IPS-18a (cell line): ENCODE results near the gene SPAM1.
"Not testable (repeated sequence)": the region's sequence is repeated elsewhere in the genome, so short reads cannot be mapped to it uniquely, and the experiment has no call there.

Experiments used
- H3K27ac ChIP-seq: one replicate; pipeline ENCODE4 v1.5.1; 2013; ENCODE audit warnings: low read length
- H3K27me3 ChIP-seq: one replicate; pipeline ENCODE4 v1.6.1; 2013; ENCODE audit warnings: mild to moderate bottlenecking, low read length; ENCODE audit not compliant: control insufficient read depth, insufficient read depth
- H3K36me3 ChIP-seq: one replicate; pipeline ENCODE4 v1.6.1; 2013; ENCODE audit warnings: low read depth, low read length; ENCODE audit not compliant: control insufficient read depth
- H3K4me1 ChIP-seq: one replicate; pipeline ENCODE4 v1.6.1; 2013; ENCODE audit warnings: low read depth, low read length; ENCODE audit not compliant: control insufficient read depth
- H3K4me3 ChIP-seq: one replicate; pipeline ENCODE4 v1.5.1; 2013; ENCODE audit warnings: low read length
- H3K9ac ChIP-seq: one replicate; pipeline ENCODE4 v1.6.1; 2013; ENCODE audit warnings: mild to moderate bottlenecking, low read length, moderate library complexity
- H3K9me3 ChIP-seq: one replicate; pipeline ENCODE4 v1.6.1; 2013; ENCODE audit warnings: low read depth, low read length; ENCODE audit not compliant: control insufficient read depth

Gene SPAM1

GRCh38 chr7:123924941-123925340 lies at the start of gene SPAM1:
SPAM1 (plus strand) TSS chr7:123925241; CDS start chr7:123953571, 28,330 bp downstream.
- H3K9ac ChIP-seq: no peak within 1 kb of the TSS
- no peak within 1 kb of the TSS for H3K27ac ChIP-seq
- H3K9me3 ChIP-seq: no peaks in the 10 kb centered on the region

GRCh38 chr7:123876557-123877256 lies 48.3 kb upstream of the SPAM1 start:
- Histone ChIP-seq H3K4me1 (no peaks in the 10 kb centered on the region), H3K36me3 (no peaks in the 10 kb centered on the region), H3K9ac (no peak overlapping the region), H3K27ac (no peak overlapping the region), H3K4me3 (no peak overlapping the region), H3K27me3 (no peaks in the 10 kb centered on the region), H3K9me3 (no peaks in the 10 kb centered on the region)

More at GRCh38 chr7:123924941-123925340, at the start of gene SPAM1:
- Histone ChIP-seq H3K4me1 (peaks cover 14% of the 10 kb centered on the region), H3K27me3 (no peaks in the 10 kb centered on the region), H3K36me3 (no peaks in the 10 kb centered on the region), H3K4me3 (no peak within 1 kb of the TSS)

GRCh38 chr7:123879628-123880027 lies 45.4 kb upstream of the SPAM1 start:
- Histone ChIP-seq H3K4me3 (no peak overlapping the region), H3K4me1 (no peaks in the 10 kb centered on the region), H3K27ac (no peak overlapping the region), H3K27me3 (no peaks in the 10 kb centered on the region), H3K9me3 (no peaks in the 10 kb centered on the region), H3K9ac (no peak overlapping the region), H3K36me3 (no peaks in the 10 kb centered on the region)

- no peak overlapping the region for H3K4me3 ChIP-seq
- H3K9me3 ChIP-seq: no peaks in the 10 kb centered on the region
- H3K4me1 ChIP-seq: no peaks in the 10 kb centered on the region
- H3K27ac ChIP-seq: no peak overlapping the region
- H3K27me3 ChIP-seq: no peaks in the 10 kb centered on the region
- no peak overlapping the region for H3K9ac ChIP-seq
- no peaks in the 10 kb centered on the region for H3K36me3 ChIP-seq
Measured at GRCh38 chr7:123881300-123881699, 43.7 kb upstream of the SPAM1 start.

- no peaks in the 10 kb centered on the region for H3K4me1 ChIP-seq
- no peaks in the 10 kb centered on the region for H3K9me3 ChIP-seq
- H3K9ac ChIP-seq: no peak overlapping the region
- H3K36me3 ChIP-seq: no peaks in the 10 kb centered on the region
- H3K27ac ChIP-seq: no peak overlapping the region
- H3K4me3 ChIP-seq: no peak overlapping the region
- no peaks in the 10 kb centered on the region for H3K27me3 ChIP-seq
Measured at GRCh38 chr7:123883154-123883553, 41.9 kb upstream of the SPAM1 start.

GRCh38 chr7:123888192-123888591 lies 36.8 kb upstream of the SPAM1 start:
- H3K4me1 ChIP-seq: no peaks in the 10 kb centered on the region
- H3K27ac ChIP-seq: no peak overlapping the region
- no peak overlapping the region for H3K4me3 ChIP-seq
- H3K9ac ChIP-seq: no peak overlapping the region
- no peaks in the 10 kb centered on the region for H3K27me3 ChIP-seq
- no peaks in the 10 kb centered on the region for H3K36me3 ChIP-seq
- H3K9me3 ChIP-seq: peaks cover under 1% of the 10 kb centered on the region

GRCh38 chr7:123894753-123895152 lies 30.3 kb upstream of the SPAM1 start:
- not testable (repeated sequence) for H3K9ac ChIP-seq, H3K27me3 ChIP-seq, H3K36me3 ChIP-seq, H3K4me1 ChIP-seq, H3K4me3 ChIP-seq, H3K27ac ChIP-seq, H3K9me3 ChIP-seq

GRCh38 chr7:123901101-123901500 lies 23.9 kb upstream of the SPAM1 start:
- Histone ChIP-seq H3K27me3 (no peaks in the 10 kb centered on the region), H3K4me3 (no peak overlapping the region), H3K4me1 (no peaks in the 10 kb centered on the region), H3K9me3 (peaks cover 14% of the 10 kb centered on the region), H3K9ac (no peak overlapping the region), H3K36me3 (no peaks in the 10 kb centered on the region), H3K27ac (no peak overlapping the region)

GRCh38 chr7:123905714-123906113 lies 19.3 kb upstream of the SPAM1 start:
- no peak overlapping the region for H3K27ac ChIP-seq
- peaks cover 11% of the 10 kb centered on the region for H3K4me1 ChIP-seq
- no peak overlapping the region for H3K4me3 ChIP-seq
- no peaks in the 10 kb centered on the region for H3K36me3 ChIP-seq
- peaks cover 20% of the 10 kb centered on the region for H3K9me3 ChIP-seq
- H3K9ac ChIP-seq: no peak overlapping the region
- H3K27me3 ChIP-seq: no peaks in the 10 kb centered on the region

- Histone ChIP-seq H3K9ac (no peak overlapping the region), H3K27ac (no peak overlapping the region), H3K4me1 (peaks cover 3% of the 10 kb centered on the region), H3K9me3 (no peaks in the 10 kb centered on the region), H3K4me3 (no peak overlapping the region), H3K27me3 (no peaks in the 10 kb centered on the region), H3K36me3 (no peaks in the 10 kb centered on the region)
Measured at GRCh38 chr7:123916240-123916724, 8.8 kb upstream of the SPAM1 start.

- no peaks in the 10 kb centered on the region for H3K9me3 ChIP-seq
- H3K27ac ChIP-seq: no peak overlapping the region
- H3K27me3 ChIP-seq: no peaks in the 10 kb centered on the region
- H3K36me3 ChIP-seq: no peaks in the 10 kb centered on the region
- peaks cover 3% of the 10 kb centered on the region for H3K4me1 ChIP-seq
- no peak overlapping the region for H3K9ac ChIP-seq
- no peak overlapping the region for H3K4me3 ChIP-seq
Measured at GRCh38 chr7:123917878-123918277, 7.2 kb upstream of the SPAM1 start.

- Histone ChIP-seq H3K9ac (no peak overlapping the region), H3K4me1 (peaks cover 3% of the 10 kb centered on the region), H3K27me3 (no peaks in the 10 kb centered on the region), H3K36me3 (no peaks in the 10 kb centered on the region), H3K9me3 (no peaks in the 10 kb centered on the region), H3K4me3 (no peak overlapping the region), H3K27ac (no peak overlapping the region)
Measured at GRCh38 chr7:123918309-123918708, 6.7 kb upstream of the SPAM1 start.
